BE2C (cell line): Measurements from ENCODE around the gene DYRK1A.

Source experiments
- DNase-seq: peaks from one replicate; pipeline ENCODE4 v3.0.0-alpha.2; 2020
- H3K27me3 ChIP-seq: fragments of 250-450 bp; sonication (Bioruptor Pico); 2 replicates; pipeline ENCODE4 v1.5.1; 2020; ENCODE audit warnings: mild to moderate bottlenecking
- H3K36me3 ChIP-seq: fragments of 250-450 bp; sonication (Bioruptor Pico); 2 replicates; pipeline ENCODE4 v1.5.1; 2020; ENCODE audit warnings: mild to moderate bottlenecking
- H3K4me1 ChIP-seq: fragments of 250-450 bp; sonication (Bioruptor Pico); 2 replicates; pipeline ENCODE4 v1.5.1; 2020
- H3K4me3 ChIP-seq: 2 replicates; pipeline ENCODE4 v1.5.1; 2011; ENCODE audit warnings: low read depth, low read length
- H3K9me3 ChIP-seq: fragments of 250-450 bp; sonication (Bioruptor Pico); 2 replicates; pipeline ENCODE4 v1.5.1; 2020
- CTCF ChIP-seq: IDR thresholded peaks from 2 replicates; pipeline ENCODE4 v1.5.1; 2012; ENCODE audit warnings: mild to moderate bottlenecking, low read depth, low read length

The DYRK1A gene

GRCh38 chr21:37414292-37415253 is 48.0 kb downstream of the DYRK1A start:
- no peak for DNase-seq
- H3K36me3 ChIP-seq, result no peaks in the 10 kb centered on the region; the same call in 1 of the 2 replicates
- no peaks in the 10 kb centered on the region for H3K27me3 ChIP-seq
- H3K9me3 ChIP-seq, result no peaks in the 10 kb centered on the region; the same call in 1 of the 2 replicates
- TF ChIP-seq CTCF, result no peak
- H3K4me1 ChIP-seq, result peaks cover 15% of the 10 kb centered on the region
- no peak overlapping the region for H3K4me3 ChIP-seq

DNA sequence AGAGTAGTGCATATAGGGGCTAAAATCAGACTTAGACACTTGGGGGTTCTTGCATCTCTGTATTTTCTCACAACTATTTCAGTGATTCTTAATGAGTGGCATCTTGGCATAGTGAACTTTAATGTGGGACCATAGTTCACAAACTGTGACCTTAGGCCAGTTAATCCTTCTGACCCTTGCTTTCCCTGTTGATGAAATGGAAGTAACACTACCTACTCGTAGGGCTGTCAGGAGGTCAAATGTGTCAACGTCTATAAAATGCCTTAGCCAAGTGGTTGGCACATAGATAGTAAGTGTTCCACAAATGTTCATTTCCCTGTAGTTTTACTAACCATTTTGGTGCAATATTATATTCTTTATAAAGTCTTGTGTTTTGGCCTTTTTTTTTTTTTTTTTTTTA is 49.4 kb downstream of the DYRK1A start:
- H3K36me3 ChIP-seq, result peaks cover 3% of the 10 kb centered on the region; the same call in 1 of the 2 replicates
- DNase-seq, result no peak
- TF ChIP-seq CTCF, result no peak
- H3K27me3 ChIP-seq, result no peaks in the 10 kb centered on the region
- H3K9me3 ChIP-seq, result no peaks in the 10 kb centered on the region; the same call in 1 of the 2 replicates
- H3K4me3 ChIP-seq, result no peak overlapping the region
- peaks cover 15% of the 10 kb centered on the region for H3K4me1 ChIP-seq

DNA sequence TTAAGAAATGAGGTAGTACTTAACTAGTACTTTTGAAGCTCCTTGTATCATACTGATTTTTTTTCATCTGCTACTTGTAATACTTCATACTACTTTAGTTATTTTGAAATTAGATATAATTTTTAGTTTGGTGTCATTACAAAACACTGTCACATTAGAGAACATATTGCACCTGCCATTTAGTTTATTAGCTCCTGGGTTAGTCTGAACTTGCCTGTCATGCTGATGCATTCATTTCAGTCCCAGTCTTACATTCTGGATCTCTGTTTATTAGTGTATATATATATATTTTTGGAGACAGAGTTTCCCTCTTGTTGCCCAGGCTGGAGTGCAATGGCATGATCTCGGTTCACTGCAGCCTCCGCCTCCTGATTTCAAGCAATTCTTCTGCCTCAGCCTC is 50.3 kb downstream of the DYRK1A start:
- H3K4me1 ChIP-seq, result peaks cover 14% of the 10 kb centered on the region
- TF ChIP-seq CTCF, result no peak
- no peaks in the 10 kb centered on the region for H3K27me3 ChIP-seq
- H3K4me3 ChIP-seq, result no peak overlapping the region
- DNase-seq, result no peak
- H3K36me3 ChIP-seq, result peaks cover 7% of the 10 kb centered on the region; the same call in 1 of the 2 replicates
- H3K9me3 ChIP-seq, result no peaks in the 10 kb centered on the region; the same call in 1 of the 2 replicates

DNA sequence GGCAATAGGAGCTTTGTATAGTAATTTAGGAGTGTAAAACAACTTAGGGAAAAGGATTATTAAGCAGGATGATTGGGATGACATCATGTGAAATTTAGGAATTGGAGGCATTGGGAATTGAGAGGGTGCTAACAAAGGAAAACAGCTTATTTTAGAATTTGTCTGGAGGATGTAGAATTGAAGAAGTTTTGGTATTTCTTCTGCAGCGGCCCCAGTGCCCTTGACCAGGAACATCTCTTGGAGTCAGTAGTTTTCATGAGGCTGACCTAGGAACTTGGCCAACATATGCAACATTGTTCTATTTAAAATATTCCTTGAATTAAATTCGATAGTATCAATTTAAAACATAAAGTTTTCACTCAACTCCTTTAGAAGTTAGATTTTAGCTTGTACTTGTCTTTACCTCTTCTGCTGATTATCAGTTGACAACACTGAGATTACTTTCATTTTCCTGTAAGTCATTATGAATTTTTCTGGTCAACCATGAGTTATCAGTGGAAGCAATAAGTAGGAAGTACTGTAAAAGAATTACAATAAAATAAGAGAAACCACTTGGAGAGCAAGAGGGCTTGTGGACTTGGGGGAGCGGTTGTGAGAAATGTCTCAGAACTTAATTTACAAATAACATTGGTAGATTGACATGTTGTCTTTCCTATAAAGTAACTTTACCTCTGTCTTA is 52.8 kb downstream of the DYRK1A start:
- TF ChIP-seq CTCF, result no peak
- DNase-seq, result no peak
- no peaks in the 10 kb centered on the region for H3K27me3 ChIP-seq
- peaks cover 21% of the 10 kb centered on the region for H3K36me3 ChIP-seq
- H3K9me3 ChIP-seq, result no peaks in the 10 kb centered on the region; the same call in 1 of the 2 replicates
- peaks cover 6% of the 10 kb centered on the region for H3K4me1 ChIP-seq
- H3K4me3 ChIP-seq, result no peak overlapping the region

GRCh38 chr21:37421306-37421705 is 54.7 kb downstream of the DYRK1A start:
- TF ChIP-seq CTCF, result no peak
- H3K9me3 ChIP-seq, result no peaks in the 10 kb centered on the region
- H3K27me3 ChIP-seq, result no peaks in the 10 kb centered on the region
- no peak overlapping the region for H3K4me3 ChIP-seq
- H3K4me1 ChIP-seq, result peaks cover 6% of the 10 kb centered on the region
- no peak for DNase-seq
- peaks cover 41% of the 10 kb centered on the region for H3K36me3 ChIP-seq
